GM18507 (cell line): Measurements from ENCODE around the gene ZNF512.

Experiments
- DNase-seq: peaks from one replicate; pipeline ENCODE4 v3.0.0; 2011; ENCODE audit warnings: low read depth; ENCODE audit not compliant: insufficient read length; ENCODE audit errors: extremely low spot score
- FAIRE-seq: peaks from 2 replicates; lab custom pipeline; 2011; peaks lifted over from hg19 to GRCh38; lab: Jason Lieb, UNC

ZNF512 gene

GRCh38 chr2:27664622-27665363 lies 82.0 kb downstream of the ZNF512 start:
- FAIRE-seq, result no peak
- DNase-seq, result no peak

DNA sequence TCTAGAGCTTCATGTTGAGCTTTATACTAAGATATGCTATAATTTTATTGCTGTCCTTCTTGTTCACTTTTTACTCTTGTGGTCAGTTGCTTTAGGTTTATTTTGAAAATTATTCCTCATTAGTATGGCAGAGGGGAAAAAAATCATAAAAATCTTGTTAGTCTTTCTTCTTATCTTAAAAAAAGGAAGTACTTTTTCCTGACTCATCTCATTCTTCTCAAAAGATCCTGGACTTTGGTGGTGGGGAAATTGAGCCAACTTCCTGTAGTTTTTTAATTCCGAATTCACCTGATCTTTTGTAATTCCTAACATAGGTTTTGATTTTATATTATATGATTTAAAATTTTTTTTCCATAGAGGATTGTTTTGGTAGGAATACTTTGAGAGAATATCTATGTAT lies 84.6 kb downstream of the ZNF512 start:
- FAIRE-seq, result no peak
- no peak for DNase-seq

GRCh38 chr2:27671235-27671634 lies 88.4 kb downstream of the ZNF512 start:
- no peak for FAIRE-seq
- no peak for DNase-seq
